NB4 (cell line): ENCODE results near the gene SH2D3C.

ENCODE experiments used
- CTCF ChIP-seq: IDR thresholded peaks from one replicate; pipeline ENCODE4 v1.5.1; 2012; ENCODE audit warnings: low read depth, low read length
- MAX ChIP-seq: IDR thresholded peaks from 2 replicates; pipeline ENCODE4 v1.6.1; 2011; ENCODE audit warnings: low read depth, low read length
- MYC ChIP-seq: IDR thresholded peaks from 2 replicates; pipeline ENCODE4 v1.6.1; 2011; ENCODE audit warnings: low read depth, low read length
- POLR2A ChIP-seq: IDR thresholded peaks from 2 replicates; pipeline ENCODE4 v1.6.1; 2011; ENCODE audit warnings: mild to moderate bottlenecking; ENCODE audit not compliant: insufficient read length; ENCODE audit errors: extremely low read depth

- TF ChIP-seq POLR2A (no peak), CTCF (no peak), MYC (no peak), MAX (no peak)
These were observed 71.6 kb downstream of the SH2D3C start, which contains the start of gene CFAP157 for GRCh38 chr9:127706836-127707241.
